ENCODE data around the gene ADRA1B.

- TF ChIP-seq CTCF (IDR thresholded peaks at IDR 0.05) (no peak), POLR2A (IDR thresholded peaks at IDR 0.05) (no peak), EP300 (IDR thresholded peaks at IDR 0.05; ENCODE audit: low read depth) (no peak), POLR2AphosphoS5 (IDR thresholded peaks at IDR 0.05) (no peak)
Observed at GRCh38 chr5:159961176-159962160, 45.2 kb downstream of the ADRA1B start.

Measured in transverse colon (tissue), 4 donors.